ENCODE results near the gene PEAK1. TPM values are rescaled to one million over a fixed set of nuclear protein-coding genes. Genes with fewer than 3 reads are reported as not detected.

Gene PEAK1
- total RNA-seq, 2 experiments from 2014 or later, result 9.2 to 11.0 TPM

- no peaks in the 10 kb centered on the region for H3K4me1 ChIP-seq (ENCODE audit: insufficient read depth, low read length)
- ATAC-seq (ENCODE audit: poor library complexity) (no peak), DNase-seq (no peak)
- Mint-ChIP-seq H3K36me3 (ENCODE audit: low read depth) (peaks cover 18% of the 10 kb centered on the region), H3K9me3 (peaks cover 12% of the 10 kb centered on the region), H3K4me3 (no peak overlapping the region), H3K4me1 (ENCODE audit: low read depth) (no peaks in the 10 kb centered on the region), H3K27me3 (no peaks in the 10 kb centered on the region), H3K27ac (no peak overlapping the region)
- CTCF ChIA-PET, result interaction anchor here (1.4 kb wide), 1 partner anchor 14 kb away, joined by 3 read pairs; no protein-coding TSS in a partner anchor
- no peak overlapping the region for H3K4me3 ChIP-seq (ENCODE audit: low read length)
- POLR2A ChIA-PET, result no interaction called here
- TF ChIP-seq CTCF (IDR thresholded peaks at IDR 0.05), result no peak
- no peaks in the 10 kb centered on the region for H3K27me3 ChIP-seq (ENCODE audit: control insufficient read depth in 1 of 2, insufficient read depth in 2 of 2, low read length in 2 of 2)
- no peak overlapping the region for H3K27ac ChIP-seq (ENCODE audit: low read depth in 1 of 2, low read length in 2 of 2)
- no peaks in the 10 kb centered on the region for H3K36me3 ChIP-seq (ENCODE audit: insufficient read depth, low read length)
- intact Hi-C loops (cut with DNase I, micrococcal nuclease), result no loop called here
- peaks cover 4 to 8% of the 10 kb centered on the region in 2 experiments for H3K9me3 ChIP-seq (ENCODE audit: control insufficient read depth in 1 of 2, insufficient read depth in 1 of 2, low read length in 2 of 2)
Measured at GRCh38 chr15:77393471-77393840, 26.4 kb downstream of the PEAK1 start.

- no peak overlapping the region for H3K4me3 ChIP-seq (ENCODE audit: low read length)
- CTCF ChIA-PET, result interaction anchor here (1.4 kb wide), 1 partner anchor 13 kb away, joined by 3 read pairs; no protein-coding TSS in a partner anchor
Measured at GRCh38 chr15:77392762-77393470, 27.0 kb downstream of the PEAK1 start.

GRCh38 chr15:77391372-77391951, 28.4 kb downstream of the PEAK1 start:
- TF ChIP-seq CTCF (IDR thresholded peaks at IDR 0.05), result no peak

More at GRCh38 chr15:77392762-77393470, 27.0 kb downstream of the PEAK1 start:
- no peak overlapping the region for H3K27ac Mint-ChIP-seq
- ATAC-seq (ENCODE audit: poor library complexity) (no peak), DNase-seq (no peak)
- H3K4me3 Mint-ChIP-seq, result no peak overlapping the region
- intact Hi-C loops (cut with DNase I, micrococcal nuclease), result no loop called here
- Histone ChIP-seq H3K27ac (ENCODE audit: low read depth in 1 of 2, low read length in 2 of 2) (no peak overlapping the region), H3K4me1 (ENCODE audit: insufficient read depth, low read length) (no peaks in the 10 kb centered on the region), H3K9me3 (ENCODE audit: control insufficient read depth in 1 of 2, insufficient read depth in 1 of 2, low read length in 2 of 2) (peaks cover 4 to 8% of the 10 kb centered on the region in 2 experiments), H3K36me3 (ENCODE audit: insufficient read depth, low read length) (no peaks in the 10 kb centered on the region), H3K27me3 (ENCODE audit: control insufficient read depth in 1 of 2, insufficient read depth in 2 of 2, low read length in 2 of 2) (no peaks in the 10 kb centered on the region)
- TF ChIP-seq CTCF (IDR thresholded peaks at IDR 0.05), result no peak
- POLR2A ChIA-PET, result no interaction called here
- H3K9me3 Mint-ChIP-seq, result peaks cover 7% of the 10 kb centered on the region
- no peaks in the 10 kb centered on the region for H3K27me3 Mint-ChIP-seq
- peaks cover 18% of the 10 kb centered on the region for H3K36me3 Mint-ChIP-seq (ENCODE audit: low read depth)
- no peaks in the 10 kb centered on the region for H3K4me1 Mint-ChIP-seq (ENCODE audit: low read depth)

More at GRCh38 chr15:77391372-77391951, 28.4 kb downstream of the PEAK1 start:
- H3K4me1 ChIP-seq (ENCODE audit: insufficient read depth, low read length), result no peaks in the 10 kb centered on the region
- no peak overlapping the region for H3K27ac ChIP-seq (ENCODE audit: low read depth in 1 of 2, low read length in 2 of 2)
- no peak overlapping the region for H3K4me3 ChIP-seq (ENCODE audit: low read length)
- ChIA-PET CTCF (no interaction called here), POLR2A (no interaction called here)
- no peak overlapping the region for H3K27ac Mint-ChIP-seq
- no peaks in the 10 kb centered on the region for H3K4me1 Mint-ChIP-seq (ENCODE audit: low read depth)
- intact Hi-C loops (cut with DNase I, micrococcal nuclease), result no loop called here
- H3K36me3 ChIP-seq (ENCODE audit: insufficient read depth, low read length), result no peaks in the 10 kb centered on the region
- peaks cover 0 to 8% of the 10 kb centered on the region in 2 experiments for H3K9me3 ChIP-seq (ENCODE audit: control insufficient read depth in 1 of 2, insufficient read depth in 1 of 2, low read length in 2 of 2)
- H3K27me3 ChIP-seq (ENCODE audit: control insufficient read depth in 1 of 2, insufficient read depth in 2 of 2, low read length in 2 of 2), result no peaks in the 10 kb centered on the region
- no peaks in the 10 kb centered on the region for H3K27me3 Mint-ChIP-seq
- ATAC-seq (ENCODE audit: poor library complexity) (no peak), DNase-seq (no peak)
- peaks cover 11% of the 10 kb centered on the region for H3K36me3 Mint-ChIP-seq (ENCODE audit: low read depth)
- no peak overlapping the region for H3K4me3 Mint-ChIP-seq
- H3K9me3 Mint-ChIP-seq, result peaks cover 5% of the 10 kb centered on the region

Data from CD4-positive, alpha-beta T cell (primary cell).